Fibroblast of the conjunctiva (primary cell): ENCODE results near the gene GPSM1.

Experiments used
- DNase-seq: peaks from one replicate; pipeline ENCODE4 v3.0.0-alpha.2; 2010; ENCODE audit warnings: low read depth

GPSM1 gene

GRCh38 chr9:136377341-136378169, 50.2 kb downstream of the GPSM1 start:
- no peak for DNase-seq

- DNase-seq, result no peak
Measured at GRCh38 chr9:136378170-136379002, 51.0 kb downstream of the GPSM1 start.

DNA sequence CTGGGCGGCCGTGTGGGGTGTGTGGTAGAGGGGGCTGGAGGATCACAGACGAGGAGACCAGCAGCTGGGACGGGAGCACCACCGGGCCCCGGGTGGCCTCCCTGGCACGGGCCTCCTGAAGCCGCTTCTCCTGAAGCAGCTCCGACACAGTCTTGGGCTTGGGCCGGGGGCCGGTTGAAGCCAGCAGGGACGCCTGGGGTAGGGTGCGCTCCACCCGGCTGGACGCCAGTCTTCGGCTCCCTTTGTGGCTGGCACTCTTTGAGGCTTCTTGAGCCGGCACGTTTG, 51.6 kb downstream of the GPSM1 start:
- no peak for DNase-seq

GRCh38 chr9:136379401-136379800, 52.1 kb downstream of the GPSM1 start:
- DNase-seq, result no peak

DNA sequence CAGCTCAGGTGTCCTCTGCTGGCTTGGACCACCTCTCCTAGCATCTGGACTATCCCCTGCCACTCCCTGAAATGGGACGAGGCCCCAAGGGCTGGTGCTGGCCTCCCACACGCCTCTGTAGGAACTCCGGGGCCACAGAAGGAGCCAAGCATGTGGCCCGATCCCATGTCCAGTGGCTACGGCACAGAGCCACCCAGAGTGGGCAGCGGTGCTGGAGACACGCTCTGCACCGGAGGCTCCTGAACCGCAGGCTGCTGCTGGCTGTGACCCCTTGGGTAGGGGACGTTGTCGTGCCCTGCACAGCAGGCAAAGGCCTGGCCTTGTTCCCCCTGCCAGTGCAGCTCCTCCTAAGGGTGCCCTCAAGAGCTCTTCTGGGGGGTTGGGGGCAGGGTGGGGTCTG, 52.6 kb downstream of the GPSM1 start:
- DNase-seq, result no peak

GRCh38 chr9:136380381-136380780, 53.0 kb downstream of the GPSM1 start:
- no peak for DNase-seq

DNA sequence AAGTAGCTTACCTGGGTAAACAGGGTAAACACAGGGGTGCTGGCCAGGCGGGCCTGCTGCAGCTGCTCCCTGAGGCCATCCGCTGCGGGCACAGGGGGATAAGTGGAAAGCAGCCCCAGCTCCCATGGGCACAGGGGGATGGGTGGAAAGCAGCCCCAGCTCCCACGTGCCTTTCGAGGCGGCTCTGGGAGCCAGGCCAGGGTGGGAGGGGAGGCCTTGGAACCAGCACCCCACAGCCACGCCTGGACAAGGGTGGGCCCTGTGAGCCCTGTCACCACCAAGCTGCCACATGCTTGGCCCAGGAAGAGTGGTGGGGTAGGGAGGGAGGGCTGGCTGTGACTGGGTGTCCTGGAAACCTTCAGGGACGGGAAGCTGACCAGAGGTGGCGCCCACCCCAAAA, 54.0 kb downstream of the GPSM1 start:
- DNase-seq, result no peak

GRCh38 chr9:136381966-136382513, 54.7 kb downstream of the GPSM1 start:
- DNase-seq, result no peak

DNA sequence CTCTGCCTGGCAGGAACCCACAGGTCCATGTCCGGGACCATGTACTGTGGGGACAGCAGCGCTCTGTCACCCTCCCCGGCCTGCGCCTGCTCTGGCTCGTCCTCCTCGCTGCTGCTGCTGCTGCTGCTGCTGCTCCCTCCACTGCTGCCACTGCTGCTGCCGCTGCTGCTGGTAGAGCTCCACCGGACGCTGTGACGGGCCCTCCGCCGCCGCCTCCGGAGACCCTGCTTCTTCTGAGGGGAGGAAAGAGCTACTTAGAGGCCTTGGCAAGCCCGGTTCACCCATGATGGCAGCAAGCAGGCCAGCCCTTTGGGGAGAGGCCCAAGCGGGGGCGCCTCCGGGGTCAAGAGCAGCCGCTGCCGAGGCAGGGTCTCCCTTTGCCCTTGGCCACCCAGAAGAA, 56.1 kb downstream of the GPSM1 start:
- DNase-seq, result no peak

DNA sequence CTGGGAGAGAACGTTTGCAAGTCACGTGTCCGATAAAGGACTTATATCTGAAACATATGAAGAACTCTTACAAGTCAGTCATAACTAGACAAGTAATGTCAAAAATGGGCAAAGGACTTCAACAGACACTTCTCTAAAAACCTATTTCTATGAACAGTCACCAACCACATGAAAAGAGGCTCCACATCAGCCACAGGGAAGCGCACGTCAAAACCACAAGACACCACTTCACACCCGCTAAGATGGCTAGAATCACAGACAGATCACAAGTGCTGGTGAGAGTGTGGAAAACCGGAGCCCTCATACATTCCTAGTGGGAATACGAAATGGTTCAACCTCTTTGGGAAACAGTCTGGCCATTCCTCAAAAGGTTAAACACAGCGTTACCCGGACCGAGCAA, 57.7 kb downstream of the GPSM1 start:
- DNase-seq, result no peak

DNA sequence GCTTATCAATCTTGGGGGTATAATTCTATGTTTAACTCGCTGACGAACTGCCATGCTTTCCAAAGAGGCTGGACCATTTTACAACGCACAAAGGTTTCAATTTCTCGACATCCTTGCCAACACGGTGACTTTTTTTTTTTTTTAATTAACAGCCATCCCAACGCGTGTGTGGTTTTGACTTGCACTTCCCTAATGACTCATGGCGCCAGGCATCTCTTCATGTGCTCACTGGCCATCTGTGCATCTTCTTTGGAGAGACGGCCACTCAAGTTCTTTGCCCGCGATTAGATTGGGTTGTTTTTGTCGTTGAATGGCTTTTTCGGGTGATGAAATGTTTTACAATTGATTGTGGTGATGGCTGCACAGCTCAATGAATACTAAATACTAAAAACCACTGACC, 58.7 kb downstream of the GPSM1 start:
- no peak for DNase-seq

DNA sequence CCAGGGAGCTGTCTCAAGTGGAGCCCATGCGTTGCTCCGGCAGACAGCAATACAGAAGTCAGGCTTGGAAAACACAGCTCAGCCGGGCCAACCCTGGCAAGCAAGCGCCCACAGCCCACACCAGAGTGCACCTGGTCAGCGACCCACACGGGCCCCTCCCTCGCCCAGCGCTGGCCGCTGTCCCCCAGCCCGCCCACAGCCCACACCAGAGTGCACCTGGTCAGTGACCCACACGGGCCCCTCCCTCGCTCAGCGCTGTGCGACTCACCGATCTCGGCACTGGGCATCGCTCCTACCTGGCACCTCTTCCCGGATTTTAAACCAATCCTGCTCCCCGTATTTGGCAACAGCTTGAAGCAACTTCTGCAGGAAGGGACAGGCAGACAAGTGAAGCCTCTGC, 59.9 kb downstream of the GPSM1 start:
- DNase-seq, result no peak

DNA sequence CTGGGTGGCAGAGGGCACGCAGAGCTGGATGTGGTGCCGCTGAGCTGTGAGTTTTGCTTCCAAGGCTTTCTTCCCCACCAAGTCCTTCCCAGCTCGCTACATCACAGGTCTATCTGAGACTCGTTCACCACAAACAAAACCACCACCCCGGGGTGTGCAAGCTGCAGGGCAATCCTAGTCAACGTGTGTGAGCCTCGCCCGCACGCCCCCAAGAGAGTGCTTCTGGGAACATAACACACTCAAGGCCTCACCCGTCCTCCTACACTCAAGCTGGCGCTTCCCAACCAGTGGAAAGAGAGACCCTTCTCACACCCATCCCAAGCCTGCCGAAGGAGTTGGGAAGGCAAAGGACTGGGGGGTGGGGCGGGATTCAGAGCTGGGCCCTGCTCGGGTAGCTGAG, 62.1 kb downstream of the GPSM1 start:
- DNase-seq, result no peak

DNA sequence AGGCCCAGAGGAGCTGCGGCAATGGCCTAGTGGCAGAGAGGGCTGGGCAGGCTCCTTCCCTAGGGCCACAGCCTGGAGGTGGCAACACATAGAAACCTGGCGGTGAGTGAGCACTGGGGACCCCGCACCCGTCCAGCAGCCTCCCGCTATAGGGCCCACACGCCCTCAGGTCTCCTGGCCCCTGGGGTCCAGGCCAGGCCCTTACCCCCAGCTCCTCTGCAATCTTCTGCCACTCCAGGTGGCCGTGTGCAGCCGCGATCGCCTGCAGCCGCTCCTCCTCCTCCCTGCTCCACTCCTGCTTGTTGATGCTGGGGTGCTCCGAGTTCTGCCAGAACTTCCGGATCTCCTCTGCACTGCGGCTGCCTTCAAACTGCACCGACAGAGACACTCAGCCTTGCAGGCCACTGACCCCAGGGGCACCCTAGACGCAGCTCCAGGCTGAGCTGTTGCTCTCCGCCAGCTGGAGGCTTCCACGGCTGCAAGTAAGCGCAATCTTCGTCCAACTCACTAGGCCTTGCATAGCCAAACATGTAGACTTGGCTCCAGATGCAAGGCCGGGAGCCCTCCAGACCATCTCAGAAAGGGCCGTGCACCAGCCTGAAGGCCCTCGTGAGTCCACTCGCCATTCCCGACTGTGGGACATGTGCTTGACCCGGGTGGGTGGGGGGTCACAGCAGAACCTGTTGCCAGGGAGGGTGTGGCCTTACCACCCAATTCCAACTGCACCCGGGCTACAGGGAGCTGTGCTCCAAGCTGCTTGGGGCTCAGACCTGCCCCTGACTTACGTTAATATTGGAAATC, 64.6 kb downstream of the GPSM1 start:
- no peak for DNase-seq

GRCh38 chr9:136392538-136393449, 65.5 kb downstream of the GPSM1 start:
- no peak for DNase-seq

DNA sequence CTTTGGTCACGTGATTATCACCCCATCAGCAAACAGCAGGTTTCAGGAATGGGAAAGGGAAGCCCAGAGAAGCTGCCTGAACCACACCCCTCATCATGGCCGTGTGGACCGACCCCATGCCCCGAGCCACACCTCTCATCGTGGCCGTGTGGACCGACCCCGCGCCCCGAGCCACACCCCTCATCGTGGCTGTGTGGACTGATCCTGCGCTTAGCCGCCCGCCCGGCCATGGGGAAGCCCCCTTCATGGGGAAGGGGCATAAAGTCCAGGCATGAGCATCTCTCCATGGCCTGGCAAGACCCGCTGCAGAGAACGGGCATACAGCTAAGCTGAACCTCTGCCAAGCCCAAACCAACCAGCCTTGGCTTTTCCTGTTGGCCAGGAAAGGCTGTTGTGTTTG, 66.2 kb downstream of the GPSM1 start:
- DNase-seq, result no peak

GRCh38 chr9:136394312-136395019, 67.1 kb downstream of the GPSM1 start:
- DNase-seq, result no peak

- DNase-seq, result no peak
Measured at GRCh38 chr9:136395020-136395340, 67.6 kb downstream of the GPSM1 start.

GRCh38 chr9:136395345-136396218, 68.2 kb downstream of the GPSM1 start:
- no peak for DNase-seq

DNA sequence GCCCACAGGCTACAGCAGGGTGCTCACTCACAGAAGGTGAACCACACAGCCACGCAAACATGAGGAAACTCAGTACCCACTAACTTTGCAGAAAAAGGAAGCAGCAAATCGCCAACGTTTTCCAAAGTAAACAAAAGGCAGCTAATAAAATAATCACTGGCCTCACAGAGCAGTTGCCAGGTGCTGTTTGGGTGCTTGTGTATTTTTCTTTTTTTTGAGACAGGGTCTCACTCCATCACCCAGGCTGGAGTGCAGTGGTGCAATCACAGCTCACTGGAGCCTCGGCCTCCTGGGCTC, 68.8 kb downstream of the GPSM1 start:
- no peak for DNase-seq
